ENCODE results near the gene PPP1CA.

Gene PPP1CA

GRCh38 chr11:67423466-67423865 is 21.8 kb upstream of the PPP1CA start:
- Histone ChIP-seq H3K4me3 (ENCODE audit: low read length) (no peak overlapping the region), H3K4me1 (ENCODE audit: low read length) (peaks cover 27% of the 10 kb centered on the region), H3K36me3 (replicated peaks; ENCODE audit: low read depth, low read length) (no peaks in the 10 kb centered on the region), H3K9me3 (ENCODE audit: insufficient read depth, low read length) (no peaks in the 10 kb centered on the region), H2AFZ (ENCODE audit: low read depth, low read length) (no peak overlapping the region), H3K79me2 (ENCODE audit: low read length) (peaks cover 1% of the 10 kb centered on the region), H3K4me2 (ENCODE audit: low read length) (no peak overlapping the region), H4K20me1 (ENCODE audit: insufficient read depth, low read length) (no peaks in the 10 kb centered on the region), H3K27me3 (ENCODE audit: low read depth, low read length) (peaks cover 11% of the 10 kb centered on the region), H3K27ac (ENCODE audit: low read length) (no peak overlapping the region), H3K9ac (ENCODE audit: low read length) (no peak overlapping the region)
- TF ChIP-seq EZH2phosphoT487 (IDR thresholded peaks at IDR 0.05; ENCODE audit: low read depth) (no peak), CTCF (IDR thresholded peaks at IDR 0.05; ENCODE audit: low read depth, low read length) (no peak)

GRCh38 chr11:67422891-67423290 is 21.2 kb upstream of the PPP1CA start:
- Histone ChIP-seq H3K9me3 (ENCODE audit: insufficient read depth, low read length) (no peaks in the 10 kb centered on the region), H3K4me2 (ENCODE audit: low read length) (no peak overlapping the region), H3K4me1 (ENCODE audit: low read length) (peaks cover 28% of the 10 kb centered on the region), H3K36me3 (replicated peaks; ENCODE audit: low read depth, low read length) (no peaks in the 10 kb centered on the region), H3K79me2 (ENCODE audit: low read length) (no peaks in the 10 kb centered on the region), H3K27ac (ENCODE audit: low read length) (no peak overlapping the region), H3K9ac (ENCODE audit: low read length) (no peak overlapping the region), H4K20me1 (ENCODE audit: insufficient read depth, low read length) (no peaks in the 10 kb centered on the region), H3K27me3 (ENCODE audit: low read depth, low read length) (peaks cover 16% of the 10 kb centered on the region), H3K4me3 (ENCODE audit: low read length) (no peak overlapping the region), H2AFZ (ENCODE audit: low read depth, low read length) (no peak overlapping the region)
- no peak for TF ChIP-seq EZH2phosphoT487 (IDR thresholded peaks at IDR 0.05; ENCODE audit: low read depth)

- H2AFZ ChIP-seq (ENCODE audit: low read depth, low read length) = no peak overlapping the region
- no peak for TF ChIP-seq EZH2phosphoT487 (IDR thresholded peaks at IDR 0.05; ENCODE audit: low read depth)
- TF ChIP-seq CTCF (IDR thresholded peaks at IDR 0.05; ENCODE audit: low read depth, low read length) = no peak
Observed at GRCh38 chr11:67421430-67422031, 19.9 kb upstream of the PPP1CA start.

GRCh38 chr11:67420646-67421429 is 19.2 kb upstream of the PPP1CA start:
- H2AFZ ChIP-seq (ENCODE audit: low read depth, low read length) = no peak overlapping the region
- peak overlapping the region; percentile 54 for H3K9ac ChIP-seq (ENCODE audit: low read length)
- H4K20me1 ChIP-seq (ENCODE audit: insufficient read depth, low read length) = no peaks in the 10 kb centered on the region
- H3K27me3 ChIP-seq (ENCODE audit: low read depth, low read length) = peaks cover 30% of the 10 kb centered on the region
- no peak for TF ChIP-seq EZH2phosphoT487 (IDR thresholded peaks at IDR 0.05; ENCODE audit: low read depth)
- TF ChIP-seq CTCF (IDR thresholded peaks at IDR 0.05; ENCODE audit: low read depth, low read length) = no peak
- peak overlapping the region; percentile 78 for H3K4me3 ChIP-seq (ENCODE audit: low read length)
- H3K27ac ChIP-seq (ENCODE audit: low read length) = no peak overlapping the region
- peak overlapping the region; percentile 70 for H3K4me2 ChIP-seq (ENCODE audit: low read length)
- peaks cover 22% of the 10 kb centered on the region for H3K4me1 ChIP-seq (ENCODE audit: low read length)
- no peaks in the 10 kb centered on the region for H3K9me3 ChIP-seq (ENCODE audit: insufficient read depth, low read length)
- H3K79me2 ChIP-seq (ENCODE audit: low read length) = no peaks in the 10 kb centered on the region
- H3K36me3 ChIP-seq (replicated peaks; ENCODE audit: low read depth, low read length) = no peaks in the 10 kb centered on the region

More at GRCh38 chr11:67421430-67422031, 19.9 kb upstream of the PPP1CA start:
- H3K27me3 ChIP-seq (ENCODE audit: low read depth, low read length) = peaks cover 27% of the 10 kb centered on the region
- H3K4me3 ChIP-seq (ENCODE audit: low read length) = peak overlapping the region; percentile 78
- no peaks in the 10 kb centered on the region for H3K79me2 ChIP-seq (ENCODE audit: low read length)
- no peaks in the 10 kb centered on the region for H3K9me3 ChIP-seq (ENCODE audit: insufficient read depth, low read length)
- no peaks in the 10 kb centered on the region for H3K36me3 ChIP-seq (replicated peaks; ENCODE audit: low read depth, low read length)
- no peak overlapping the region for H3K9ac ChIP-seq (ENCODE audit: low read length)
- peak overlapping the region; percentile 70 for H3K4me2 ChIP-seq (ENCODE audit: low read length)
- H4K20me1 ChIP-seq (ENCODE audit: insufficient read depth, low read length) = no peaks in the 10 kb centered on the region
- H3K4me1 ChIP-seq (ENCODE audit: low read length) = peaks cover 22% of the 10 kb centered on the region
- H3K27ac ChIP-seq (ENCODE audit: low read length) = no peak overlapping the region

Measured in OCI-LY3 (cell line).